Nephron progenitor cell (in vitro differentiated cells): ENCODE results near the gene SLC52A3.

Experiments
- DNase-seq: peaks from one replicate; pipeline ENCODE4 v3.0.0; 2021
- H3K27ac Mint-ChIP-seq: 2 replicates; pipeline ENCODE4 v1.8.0; 2021; ENCODE audit warnings: mild to moderate bottlenecking, moderate library complexity, mixed read lengths
- H3K27me3 Mint-ChIP-seq: 2 replicates; pipeline ENCODE4 v1.8.0; 2021; ENCODE audit warnings: mild to moderate bottlenecking, low read depth, mixed read lengths; ENCODE audit not compliant: poor library complexity
- H3K36me3 Mint-ChIP-seq: 2 replicates; pipeline ENCODE4 v1.8.0; 2021; ENCODE audit warnings: low read depth, mixed read lengths
- H3K4me1 Mint-ChIP-seq: 2 replicates; pipeline ENCODE4 v1.8.0; 2021; ENCODE audit warnings: mixed read lengths
- H3K4me3 Mint-ChIP-seq: 2 replicates; pipeline ENCODE4 v1.8.0; 2021; ENCODE audit warnings: mild to moderate bottlenecking, moderate library complexity, mixed read lengths
- H3K9me3 Mint-ChIP-seq: 2 replicates; pipeline ENCODE4 v1.8.0; 2021; ENCODE audit warnings: mild to moderate bottlenecking, moderate library complexity, mixed read lengths
- TF ChIP-seq, protein P1 (sequence below): fragments of 200-600 bp; sonication (generic); IDR thresholded peaks from 2 replicates; pipeline ENCODE4 v1.5.0; 2021; ENCODE audit warnings: antibody characterized with exemption

The SLC52A3 gene

GRCh38 chr20:761418-762381 is 6.6 kb downstream of the SLC52A3 start:
- Mint-ChIP-seq H3K36me3 (no peaks in the 10 kb centered on the region), H3K9me3 (no peaks in the 10 kb centered on the region), H3K27ac (no peak overlapping the region), H3K27me3 (peaks cover 73% of the 10 kb centered on the region), H3K4me1 (no peaks in the 10 kb centered on the region), H3K4me3 (no peak overlapping the region)
- TF ChIP-seq, protein P1, sequence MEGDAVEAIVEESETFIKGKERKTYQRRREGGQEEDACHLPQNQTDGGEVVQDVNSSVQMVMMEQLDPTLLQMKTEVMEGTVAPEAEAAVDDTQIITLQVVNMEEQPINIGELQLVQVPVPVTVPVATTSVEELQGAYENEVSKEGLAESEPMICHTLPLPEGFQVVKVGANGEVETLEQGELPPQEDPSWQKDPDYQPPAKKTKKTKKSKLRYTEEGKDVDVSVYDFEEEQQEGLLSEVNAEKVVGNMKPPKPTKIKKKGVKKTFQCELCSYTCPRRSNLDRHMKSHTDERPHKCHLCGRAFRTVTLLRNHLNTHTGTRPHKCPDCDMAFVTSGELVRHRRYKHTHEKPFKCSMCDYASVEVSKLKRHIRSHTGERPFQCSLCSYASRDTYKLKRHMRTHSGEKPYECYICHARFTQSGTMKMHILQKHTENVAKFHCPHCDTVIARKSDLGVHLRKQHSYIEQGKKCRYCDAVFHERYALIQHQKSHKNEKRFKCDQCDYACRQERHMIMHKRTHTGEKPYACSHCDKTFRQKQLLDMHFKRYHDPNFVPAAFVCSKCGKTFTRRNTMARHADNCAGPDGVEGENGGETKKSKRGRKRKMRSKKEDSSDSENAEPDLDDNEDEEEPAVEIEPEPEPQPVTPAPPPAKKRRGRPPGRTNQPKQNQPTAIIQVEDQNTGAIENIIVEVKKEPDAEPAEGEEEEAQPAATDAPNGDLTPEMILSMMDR: no peak
- no peak for DNase-seq

- H3K4me3 Mint-ChIP-seq: no peak overlapping the region
- H3K36me3 Mint-ChIP-seq: no peaks in the 10 kb centered on the region
- peaks cover 69% of the 10 kb centered on the region for H3K27me3 Mint-ChIP-seq
- TF ChIP-seq, protein P1: peak; percentile 99
- H3K27ac Mint-ChIP-seq: no peak overlapping the region
- DNase-seq: peak; percentile 78
- peaks cover 5% of the 10 kb centered on the region for H3K4me1 Mint-ChIP-seq
- H3K9me3 Mint-ChIP-seq: no peaks in the 10 kb centered on the region
Measured at GRCh38 chr20:760751-761417, 7.4 kb downstream of the SLC52A3 start.

DNA sequence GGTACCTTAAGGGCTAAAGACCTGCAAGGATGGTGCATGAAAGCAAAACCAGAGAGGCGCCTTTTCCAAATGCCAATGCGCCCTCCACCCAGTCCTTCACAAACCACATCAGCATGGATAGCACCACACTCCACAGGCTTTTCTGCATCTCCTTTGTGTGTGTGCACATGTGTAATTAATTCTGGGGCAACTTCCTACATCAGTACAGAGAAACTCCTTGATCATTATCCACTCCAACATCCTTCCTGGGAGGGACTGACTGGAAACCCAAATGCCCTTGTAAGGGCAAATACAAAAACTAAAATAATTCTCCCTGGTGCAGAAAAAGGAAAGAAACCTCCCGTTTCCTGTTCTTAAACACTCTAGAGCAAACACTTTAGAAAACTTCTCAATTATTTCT is 10.8 kb downstream of the SLC52A3 start:
- DNase-seq: no peak
- Mint-ChIP-seq H3K4me1 (peaks cover 9% of the 10 kb centered on the region), H3K4me3 (no peak overlapping the region), H3K27ac (no peak overlapping the region), H3K36me3 (no peaks in the 10 kb centered on the region), H3K9me3 (no peaks in the 10 kb centered on the region), H3K27me3 (peaks cover 65% of the 10 kb centered on the region)
- TF ChIP-seq, protein P1: no peak

GRCh38 chr20:755941-756340 is 12.4 kb downstream of the SLC52A3 start:
- H3K9me3 Mint-ChIP-seq: no peaks in the 10 kb centered on the region
- H3K36me3 Mint-ChIP-seq: no peaks in the 10 kb centered on the region
- H3K27ac Mint-ChIP-seq: peak overlapping the region; percentile 3
- H3K27me3 Mint-ChIP-seq: peaks cover 61% of the 10 kb centered on the region
- DNase-seq: no peak
- no peak overlapping the region for H3K4me3 Mint-ChIP-seq
- TF ChIP-seq, protein P1: no peak
- H3K4me1 Mint-ChIP-seq: peaks cover 9% of the 10 kb centered on the region

DNA sequence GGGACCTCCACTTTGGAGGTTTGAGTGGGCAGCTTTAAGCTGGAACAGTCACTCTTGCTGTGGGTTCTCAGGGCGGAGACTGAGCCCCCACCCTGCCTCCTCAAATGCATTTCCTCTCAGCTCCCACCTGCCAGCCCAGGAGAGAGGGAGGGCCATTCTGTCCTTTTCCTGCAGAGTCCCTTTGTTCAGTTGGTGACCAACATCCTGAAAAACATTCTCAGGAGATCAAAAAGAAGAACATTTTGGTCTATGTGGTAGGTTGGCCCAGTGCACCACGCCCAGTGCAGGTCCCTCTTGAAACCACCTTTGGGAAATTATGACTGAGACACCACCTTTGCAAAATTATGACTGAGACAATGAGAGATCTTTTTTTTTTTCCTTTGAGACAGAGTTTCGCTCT is 13.4 kb downstream of the SLC52A3 start:
- TF ChIP-seq, protein P1: no peak
- no peak overlapping the region for H3K27ac Mint-ChIP-seq
- no peaks in the 10 kb centered on the region for H3K9me3 Mint-ChIP-seq
- DNase-seq: no peak
- peaks cover 9% of the 10 kb centered on the region for H3K4me1 Mint-ChIP-seq
- no peaks in the 10 kb centered on the region for H3K36me3 Mint-ChIP-seq
- no peak overlapping the region for H3K4me3 Mint-ChIP-seq
- H3K27me3 Mint-ChIP-seq: peaks cover 54% of the 10 kb centered on the region
